Fibroblast of pulmonary artery (primary cell): Measurements from ENCODE around the gene HEMGN.
"Not testable (repeated sequence)": the region's sequence is repeated elsewhere in the genome, so short reads cannot be mapped to it uniquely, and the experiment has no call there.

Source experiments
- DNase-seq: peaks from one replicate; pipeline ENCODE4 v3.0.0-alpha.2; 2010; ENCODE audit warnings: low read depth
- H3K4me3 ChIP-seq: replicated peaks from 2 replicates; pipeline ENCODE4 v1.5.1; 2011; ENCODE audit warnings: low read depth, mild to moderate bottlenecking, control low read depth, low read length, moderate library complexity
- TF ChIP-seq, protein P1 (sequence below): IDR thresholded peaks from 2 replicates; pipeline ENCODE4 v1.5.1; 2011; ENCODE audit warnings: mild to moderate bottlenecking, control low read depth, low read length, inconsistent platforms; ENCODE audit errors: missing control alignments

HEMGN gene

DNA sequence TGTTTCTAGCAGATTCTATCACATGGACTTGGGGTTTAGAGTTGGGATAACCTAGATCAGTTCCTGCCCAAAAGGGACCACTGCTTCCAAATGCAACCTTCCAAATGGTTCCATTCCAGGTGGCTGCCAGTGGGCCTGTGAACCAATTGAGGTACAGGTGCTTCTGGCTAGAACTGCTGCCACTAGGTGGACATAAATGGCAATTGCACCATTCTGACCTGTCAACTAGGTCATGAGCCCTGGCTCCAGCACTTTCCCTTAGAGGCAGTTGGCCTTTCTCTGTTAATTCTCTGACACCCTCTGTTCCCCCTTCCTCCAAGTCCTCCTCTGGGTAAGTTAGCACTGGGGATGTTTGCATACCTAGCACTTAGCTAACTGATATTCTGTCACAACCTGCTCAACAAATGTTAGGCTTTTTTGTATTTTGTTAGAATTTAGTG lies 16.6 kb upstream of the HEMGN start:
- TF ChIP-seq, protein P1, sequence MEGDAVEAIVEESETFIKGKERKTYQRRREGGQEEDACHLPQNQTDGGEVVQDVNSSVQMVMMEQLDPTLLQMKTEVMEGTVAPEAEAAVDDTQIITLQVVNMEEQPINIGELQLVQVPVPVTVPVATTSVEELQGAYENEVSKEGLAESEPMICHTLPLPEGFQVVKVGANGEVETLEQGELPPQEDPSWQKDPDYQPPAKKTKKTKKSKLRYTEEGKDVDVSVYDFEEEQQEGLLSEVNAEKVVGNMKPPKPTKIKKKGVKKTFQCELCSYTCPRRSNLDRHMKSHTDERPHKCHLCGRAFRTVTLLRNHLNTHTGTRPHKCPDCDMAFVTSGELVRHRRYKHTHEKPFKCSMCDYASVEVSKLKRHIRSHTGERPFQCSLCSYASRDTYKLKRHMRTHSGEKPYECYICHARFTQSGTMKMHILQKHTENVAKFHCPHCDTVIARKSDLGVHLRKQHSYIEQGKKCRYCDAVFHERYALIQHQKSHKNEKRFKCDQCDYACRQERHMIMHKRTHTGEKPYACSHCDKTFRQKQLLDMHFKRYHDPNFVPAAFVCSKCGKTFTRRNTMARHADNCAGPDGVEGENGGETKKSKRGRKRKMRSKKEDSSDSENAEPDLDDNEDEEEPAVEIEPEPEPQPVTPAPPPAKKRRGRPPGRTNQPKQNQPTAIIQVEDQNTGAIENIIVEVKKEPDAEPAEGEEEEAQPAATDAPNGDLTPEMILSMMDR = peak; percentile 53
- peak; percentile 26 for DNase-seq
- H3K4me3 ChIP-seq = no peak overlapping the region

DNA sequence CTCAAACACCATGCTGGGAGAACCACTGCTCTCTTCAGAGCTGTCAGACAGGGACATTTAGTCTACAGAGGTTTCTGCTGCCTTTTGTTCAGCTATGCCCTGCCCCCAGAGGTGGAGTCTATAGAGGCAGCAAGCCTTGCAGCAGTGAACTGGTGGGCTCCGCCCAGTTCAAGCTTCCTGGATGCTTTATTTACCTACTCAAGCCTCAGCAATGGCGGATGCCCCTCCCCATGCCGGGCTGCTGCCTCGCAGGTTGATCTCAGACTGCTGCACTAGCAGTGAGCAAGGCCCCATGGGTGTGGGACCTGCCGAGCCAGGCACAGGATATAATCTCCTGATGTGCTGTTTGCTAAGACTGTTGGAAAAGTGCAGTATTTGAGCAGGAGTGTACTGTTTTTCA lies 12.9 kb upstream of the HEMGN start:
- not testable (repeated sequence) for DNase-seq, H3K4me3 ChIP-seq

DNA sequence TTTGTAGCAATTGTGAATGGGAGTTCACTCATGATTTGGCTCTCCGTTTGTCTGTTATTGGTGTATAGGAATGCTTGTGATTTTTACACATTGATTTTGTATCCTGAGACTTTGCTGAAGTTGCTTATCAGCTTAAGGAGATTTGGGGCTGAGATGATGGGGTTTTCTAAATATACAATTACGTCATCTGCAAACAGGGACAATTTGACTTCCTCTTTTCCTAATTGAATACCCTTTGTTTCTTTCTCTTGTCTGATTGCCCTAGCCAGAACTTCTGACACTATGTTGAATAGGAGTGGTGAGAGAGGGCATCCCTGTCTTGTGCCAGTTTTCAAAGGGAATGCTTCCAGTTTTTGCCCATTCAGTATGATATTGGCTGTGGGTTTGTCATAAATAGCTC lies 9.1 kb upstream of the HEMGN start:
- H3K4me3 ChIP-seq, DNase-seq: not testable (repeated sequence)

DNA sequence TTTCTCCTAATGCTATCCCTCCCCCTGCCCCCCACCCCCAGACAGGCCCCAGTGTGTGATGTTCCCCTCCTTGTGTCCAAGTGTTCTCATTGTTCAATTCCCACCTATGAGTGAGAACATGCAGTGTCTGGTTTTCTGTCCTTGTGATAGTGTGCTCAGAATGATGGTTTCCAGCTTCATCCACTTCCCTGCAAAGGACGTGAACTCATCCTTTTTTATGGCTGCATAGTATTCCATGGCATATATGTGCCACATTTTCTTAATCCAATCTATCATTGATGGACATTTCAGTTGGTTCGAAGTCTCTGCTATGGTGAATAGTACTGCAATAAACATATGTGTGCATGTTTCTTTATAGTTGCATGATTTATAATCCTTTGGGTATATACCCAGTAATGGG lies 7.5 kb upstream of the HEMGN start:
- not testable (repeated sequence) for H3K4me3 ChIP-seq, DNase-seq

DNA sequence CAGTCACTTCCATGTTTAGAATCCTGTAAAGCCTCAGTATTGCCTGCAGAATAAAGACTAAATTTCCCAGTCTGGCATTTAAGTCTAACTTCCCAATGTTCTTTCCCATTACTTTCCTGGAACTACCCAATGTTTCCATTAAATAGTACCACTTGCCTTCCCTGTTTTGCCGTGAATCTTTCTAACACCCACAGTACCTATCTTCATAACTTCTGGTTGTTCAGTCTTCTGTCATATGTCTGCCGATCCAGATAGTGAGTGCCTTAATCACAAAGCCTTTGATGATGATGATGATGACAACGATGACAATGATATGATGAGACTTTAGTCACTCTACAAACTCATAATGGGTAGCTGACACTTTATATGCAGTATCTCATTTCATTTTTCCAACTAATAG lies 6.6 kb upstream of the HEMGN start:
- no peak overlapping the region for H3K4me3 ChIP-seq
- DNase-seq = no peak
- TF ChIP-seq, protein P1 = no peak

DNA sequence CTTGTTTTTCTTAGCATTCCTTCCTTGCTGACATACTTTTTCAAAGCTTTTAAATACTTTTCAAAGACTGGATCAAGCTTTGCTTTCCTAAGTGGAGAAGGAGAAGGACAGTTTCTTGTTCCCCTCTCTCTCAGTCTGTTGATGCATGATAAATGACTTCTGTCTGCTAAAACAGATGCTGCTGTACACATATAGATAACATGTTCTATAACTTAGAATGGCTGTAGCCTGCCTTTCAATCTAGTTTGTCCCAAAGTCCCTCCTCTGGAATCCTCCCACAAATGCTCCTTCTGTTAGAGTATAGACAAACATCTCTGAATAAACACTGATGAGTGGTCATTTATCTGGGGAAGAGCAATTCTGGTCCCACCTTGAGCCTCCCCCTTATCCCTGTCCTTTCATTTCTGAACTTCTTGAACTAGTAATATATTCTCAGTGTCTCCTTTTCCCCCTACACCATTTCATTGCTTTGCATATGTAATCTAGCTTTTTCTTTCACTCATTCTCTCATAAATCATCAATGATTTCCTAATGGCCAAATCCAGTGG lies 5.4 kb upstream of the HEMGN start:
- no peak overlapping the region for H3K4me3 ChIP-seq
- TF ChIP-seq, protein P1 = no peak
- no peak for DNase-seq

DNA sequence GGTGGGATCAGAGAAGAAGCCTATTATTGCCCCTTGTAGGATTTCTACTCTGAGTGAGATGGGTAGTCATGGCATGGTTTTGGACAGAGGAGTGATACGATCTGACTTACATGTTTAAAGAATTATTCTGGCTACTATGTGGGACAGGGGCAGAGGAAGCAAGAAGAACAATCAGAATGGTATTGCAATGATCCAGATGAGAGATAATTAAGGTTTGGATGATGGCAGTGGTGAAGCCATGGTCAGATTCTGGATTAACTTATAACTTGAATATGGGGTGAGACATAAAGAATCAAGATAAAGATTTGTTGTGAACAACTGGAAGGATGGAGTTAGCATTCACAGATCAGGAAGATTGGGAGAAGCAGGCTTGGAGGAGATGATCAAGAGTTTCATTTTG lies 3.4 kb upstream of the HEMGN start:
- DNase-seq = no peak
- no peak overlapping the region for H3K4me3 ChIP-seq
- TF ChIP-seq, protein P1 = no peak

DNA sequence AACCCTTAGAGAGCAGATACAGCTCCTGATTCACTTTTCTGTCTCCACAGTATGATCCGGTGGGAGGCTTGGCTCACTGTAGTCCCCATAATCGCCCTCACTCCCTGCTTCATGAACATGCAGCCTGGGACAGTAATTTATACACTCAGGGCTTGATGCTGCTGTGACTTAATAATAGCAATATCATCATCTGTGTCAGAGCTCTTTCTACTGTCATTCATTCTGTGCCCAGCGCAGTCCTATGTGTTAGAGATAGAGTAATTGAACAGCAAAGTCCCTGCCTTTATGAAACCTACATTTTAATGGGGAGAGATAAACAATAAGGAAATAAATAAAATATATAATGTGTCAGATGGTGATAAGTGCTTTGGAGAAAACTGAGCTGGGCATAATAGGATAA lies 2.8 kb upstream of the HEMGN start:
- DNase-seq = no peak
- no peak overlapping the region for H3K4me3 ChIP-seq
- TF ChIP-seq, protein P1 = no peak

DNA sequence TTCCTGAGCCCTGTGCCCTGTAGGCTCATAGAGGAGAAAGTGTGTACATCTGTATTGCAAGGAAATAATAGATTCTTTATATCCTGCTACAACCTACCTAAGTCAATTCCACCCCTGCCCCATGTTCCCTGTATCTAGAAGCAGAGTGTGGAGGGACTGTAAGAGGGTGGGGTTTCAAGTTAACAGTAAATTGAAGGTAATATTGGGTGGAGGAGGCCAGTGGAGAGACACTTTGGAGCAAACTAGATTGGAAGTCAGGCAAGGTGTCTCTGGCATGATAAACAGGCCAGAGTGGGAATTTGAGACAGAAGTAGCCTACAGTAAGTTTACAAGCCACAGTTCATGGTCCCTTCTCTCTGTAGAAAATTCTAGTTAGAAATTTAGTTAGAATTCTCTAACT lies 2.3 kb upstream of the HEMGN start:
- TF ChIP-seq, protein P1 = no peak
- H3K4me3 ChIP-seq = no peak overlapping the region
- DNase-seq = no peak
